Measurements from ENCODE around the gene PNCK.
A peak's percentile ranks its signal among the peaks of the same experiment; 100 is the strongest.
"Not testable (repeated sequence)": the region's sequence is repeated elsewhere in the genome, so short reads cannot be mapped to it uniquely, and the experiment has no call there.

PNCK gene

GRCh38 chrX:153697924-153698865, 24.6 kb upstream of the PNCK start:
- no peak for DNase-seq

GRCh38 chrX:153696986-153697722, 23.5 kb upstream of the PNCK start:
- DNase-seq: not testable (repeated sequence)

- DNase-seq: not testable (repeated sequence)
These were observed 22.9 kb upstream of the PNCK start for GRCh38 chrX:153696538-153696937.

- no peak for DNase-seq
These were observed 22.5 kb upstream of the PNCK start for GRCh38 chrX:153696100-153696499.

GRCh38 chrX:153694687-153695270, 21.2 kb upstream of the PNCK start:
- DNase-seq: no peak

- DNase-seq: not testable (repeated sequence)
These were observed 20.6 kb upstream of the PNCK start for GRCh38 chrX:153694256-153694655.

- no peak for DNase-seq
These were observed 19.8 kb upstream of the PNCK start for GRCh38 chrX:153693216-153694086.

GRCh38 chrX:153692611-153693156, 19.1 kb upstream of the PNCK start:
- no peak for DNase-seq

GRCh38 chrX:153692003-153692402, 18.4 kb upstream of the PNCK start:
- no peak for DNase-seq

GRCh38 chrX:153691032-153691827, 17.6 kb upstream of the PNCK start:
- not testable (repeated sequence) for DNase-seq

- no peak for DNase-seq
These were observed 16.9 kb upstream of the PNCK start for GRCh38 chrX:153690466-153690865.

GRCh38 chrX:153689654-153690465, 16.2 kb upstream of the PNCK start:
- DNase-seq: no peak

- peak; percentile 40 to 63 for DNase-seq
These were observed 15.4 kb upstream of the PNCK start for GRCh38 chrX:153688911-153689590.

GRCh38 chrX:153688506-153688905, 14.9 kb upstream of the PNCK start:
- no peak for DNase-seq

GRCh38 chrX:153688071-153688470, 14.5 kb upstream of the PNCK start:
- no peak for DNase-seq

- peak; percentile 42 to 77 for DNase-seq
These were observed 13.8 kb upstream of the PNCK start, which contains the start of gene SLC6A8 for GRCh38 chrX:153687121-153688039. Gene SLC6A8 (plus strand): TSS chrX:153687926. CDS start chrX:153688575, 649 bp downstream.

GRCh38 chrX:153686711-153687110, 13.1 kb upstream of the PNCK start:
- DNase-seq: no peak
